Keratinocyte (primary cell): ENCODE measurements around the gene REN.

Experiments
- EZH2 ChIP-seq: IDR thresholded peaks from one replicate; pipeline ENCODE4 v1.6.1; 2012; ENCODE audit warnings: inconsistent platforms, mild to moderate bottlenecking, low read length, moderate library complexity
- TF ChIP-seq, protein P1 (sequence below), 3 experiments: IDR thresholded peaks in 1 of 3; conservative IDR thresholded peaks in 1 of 3; optimal IDR thresholded peaks in 1 of 3; 2 replicates in 2 of 3; 3 replicates in 1 of 3; pipeline versions ENCODE3 to v1.5.1; 2011; ENCODE audit warnings: low read length in 3 of 3, mild to moderate bottlenecking in 3 of 3, moderate library complexity in 2 of 3, control low read depth in 1 of 3, inconsistent platforms in 1 of 3; ENCODE audit not compliant: insufficient read depth in 2 of 3; ENCODE audit errors: extremely low read depth in 1 of 3

DNA sequence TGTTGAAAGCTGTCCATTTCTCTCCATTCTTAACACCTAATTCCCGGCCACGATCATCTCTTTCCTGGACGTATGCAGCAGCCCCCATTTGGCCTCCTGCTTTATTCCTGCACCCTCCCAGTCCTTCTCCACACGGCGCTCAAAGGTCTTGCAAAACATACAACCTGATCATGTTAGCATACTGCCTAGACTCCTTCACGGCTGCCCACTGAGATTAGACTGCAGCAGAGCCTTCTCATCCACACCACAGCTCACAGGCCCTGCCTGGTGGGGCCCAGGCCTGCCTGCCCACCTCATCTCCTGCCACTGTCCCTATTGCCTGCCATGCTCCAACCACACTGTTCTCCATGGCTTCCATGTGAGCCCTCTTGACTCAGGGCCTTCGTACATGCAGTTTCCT lies 44.9 kb upstream of the REN start:
- no peak for TF ChIP-seq EZH2
- TF ChIP-seq, protein P1, sequence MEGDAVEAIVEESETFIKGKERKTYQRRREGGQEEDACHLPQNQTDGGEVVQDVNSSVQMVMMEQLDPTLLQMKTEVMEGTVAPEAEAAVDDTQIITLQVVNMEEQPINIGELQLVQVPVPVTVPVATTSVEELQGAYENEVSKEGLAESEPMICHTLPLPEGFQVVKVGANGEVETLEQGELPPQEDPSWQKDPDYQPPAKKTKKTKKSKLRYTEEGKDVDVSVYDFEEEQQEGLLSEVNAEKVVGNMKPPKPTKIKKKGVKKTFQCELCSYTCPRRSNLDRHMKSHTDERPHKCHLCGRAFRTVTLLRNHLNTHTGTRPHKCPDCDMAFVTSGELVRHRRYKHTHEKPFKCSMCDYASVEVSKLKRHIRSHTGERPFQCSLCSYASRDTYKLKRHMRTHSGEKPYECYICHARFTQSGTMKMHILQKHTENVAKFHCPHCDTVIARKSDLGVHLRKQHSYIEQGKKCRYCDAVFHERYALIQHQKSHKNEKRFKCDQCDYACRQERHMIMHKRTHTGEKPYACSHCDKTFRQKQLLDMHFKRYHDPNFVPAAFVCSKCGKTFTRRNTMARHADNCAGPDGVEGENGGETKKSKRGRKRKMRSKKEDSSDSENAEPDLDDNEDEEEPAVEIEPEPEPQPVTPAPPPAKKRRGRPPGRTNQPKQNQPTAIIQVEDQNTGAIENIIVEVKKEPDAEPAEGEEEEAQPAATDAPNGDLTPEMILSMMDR (optimal IDR thresholded peaks at IDR 0.05 in 1 of 3, IDR thresholded peaks at IDR 0.05 in 1 of 3, conservative IDR thresholded peaks at IDR 0.05 in 1 of 3; ENCODE audit: extremely low read depth in 1 of 3, insufficient read depth in 2 of 3, low read length in 3 of 3) = no peak
